SK-N-MC (cell line): ENCODE data around the gene PTPRM.

ENCODE experiments used
- EZH2 ChIP-seq: fragments of 200-600 bp; sonication (generic); IDR thresholded peaks from one replicate; pipeline ENCODE4 v1.6.1; 2017; ENCODE audit warnings: antibody characterized with exemption
- FOXP2 ChIP-seq: optimal IDR thresholded peaks from 2 replicates; pipeline ENCODE3; 2011; ENCODE audit warnings: mild to moderate bottlenecking, moderate library complexity; ENCODE audit not compliant: insufficient read depth; ENCODE audit errors: extremely low read length, control extremely low read depth
- POLR2AphosphoS5 ChIP-seq: IDR thresholded peaks from 2 replicates; pipeline ENCODE4 v1.6.1; 2012; ENCODE audit warnings: mild to moderate bottlenecking, low read depth, low read length, borderline replicate concordance

- TF ChIP-seq EZH2 (no peak), POLR2AphosphoS5 (no peak), FOXP2 (no peak)
Observed at GRCh38 chr18:7728297-7728696, 161.2 kb downstream of the PTPRM start.
